Endodermal cell (in vitro differentiated cells): Measurements from ENCODE around the gene FLNC. TPM values are rescaled to one million over a fixed set of nuclear protein-coding genes. Genes with fewer than 3 reads are reported as not detected.

Experiments used
- DNase-seq: peaks from one replicate; pipeline ENCODE4 v3.0.0-alpha.2; 2017
- H3K27ac ChIP-seq: 2 replicates; pipeline ENCODE4 v1.5.1; 2013; ENCODE audit warnings: mild to moderate bottlenecking, low read depth, low read length, moderate library complexity
- H3K27me3 ChIP-seq: 2 replicates; pipeline ENCODE4 v1.6.1; 2013; ENCODE audit warnings: mild to moderate bottlenecking, low read length, moderate library complexity; ENCODE audit not compliant: insufficient read depth, control insufficient read depth, poor library complexity, severe bottlenecking
- H3K36me3 ChIP-seq: 2 replicates; pipeline ENCODE4 v1.7.0; 2013; ENCODE audit warnings: mild to moderate bottlenecking, low read length, moderate library complexity; ENCODE audit not compliant: control insufficient read depth, insufficient read depth
- H3K4me1 ChIP-seq: one replicate; pipeline ENCODE4 v1.7.0; 2013; ENCODE audit warnings: low read length; ENCODE audit not compliant: control insufficient read depth, insufficient read depth
- H3K4me3 ChIP-seq: 2 replicates; pipeline ENCODE4 v1.5.1; 2013; ENCODE audit warnings: mild to moderate bottlenecking, low read length, moderate library complexity
- H3K9ac ChIP-seq: 2 replicates; pipeline ENCODE4 v1.6.1; 2013; ENCODE audit warnings: mild to moderate bottlenecking, low read length, moderate library complexity; ENCODE audit not compliant: poor library complexity, severe bottlenecking; ENCODE audit errors: extremely low read depth
- H3K9me3 ChIP-seq: 2 replicates; pipeline ENCODE4 v1.6.1; 2013; ENCODE audit warnings: mild to moderate bottlenecking, low read length, moderate library complexity; ENCODE audit not compliant: control insufficient read depth
- H3K27ac Mint-ChIP-seq: 2 replicates; pipeline ENCODE4 v1.8.0; 2020; ENCODE audit warnings: mixed read lengths
- H3K27me3 Mint-ChIP-seq: 2 replicates; pipeline ENCODE4 v1.8.0; 2021; ENCODE audit warnings: mild to moderate bottlenecking, mixed read lengths; ENCODE audit not compliant: insufficient read depth
- H3K36me3 Mint-ChIP-seq: 2 replicates; pipeline ENCODE4 v1.8.0; 2020; ENCODE audit warnings: low read depth, mixed read lengths
- H3K4me1 Mint-ChIP-seq: 2 replicates; pipeline ENCODE4 v1.8.0; 2020; ENCODE audit warnings: mixed read lengths
- H3K4me3 Mint-ChIP-seq: 2 replicates; pipeline ENCODE4 v1.8.0; 2020; ENCODE audit warnings: mild to moderate bottlenecking, moderate library complexity, mixed read lengths
- H3K9me3 Mint-ChIP-seq: 2 replicates; pipeline ENCODE4 v1.8.0; 2020; ENCODE audit warnings: mild to moderate bottlenecking, mixed read lengths
- WGBS, 2 experiments: methylation state at CpG; one replicate each; pipeline versions ENCODE4 v1.1.5 to v1.1.7; 2013; ENCODE audit warnings: missing lambda C conversion rate in 2 of 2, mixed read lengths in 1 of 2; ENCODE audit not compliant: insufficient coverage in 1 of 2, insufficient read length in 1 of 2; 5-methylcytosine and 5-hydroxymethylcytosine counted together
- total RNA-seq, 2 donors: library from RNA; stranded (reverse); fragmentation: NEBNext Ultra II Directional in 1 of 2; extraction: Animal tissue kit (Norgen Biotek cat#: 25700) in 1 of 2; gene quantifications; 2 replicates in 1 of 2; 3 replicates in 1 of 2; pipeline ENCODE4 v1.2.1, GENCODE V29; 2021
- TF ChIP-seq, protein P1 (sequence below): fragments of 200-600 bp; sonication (generic); conservative IDR thresholded peaks from 2 replicates; pipeline ENCODE4 v1.5.0; 2021; ENCODE audit warnings: antibody characterized with exemption, mild to moderate bottlenecking

FLNC gene
- total RNA-seq, 2 donors from 2014 or later = 6.6 to 11.5 TPM

DNA sequence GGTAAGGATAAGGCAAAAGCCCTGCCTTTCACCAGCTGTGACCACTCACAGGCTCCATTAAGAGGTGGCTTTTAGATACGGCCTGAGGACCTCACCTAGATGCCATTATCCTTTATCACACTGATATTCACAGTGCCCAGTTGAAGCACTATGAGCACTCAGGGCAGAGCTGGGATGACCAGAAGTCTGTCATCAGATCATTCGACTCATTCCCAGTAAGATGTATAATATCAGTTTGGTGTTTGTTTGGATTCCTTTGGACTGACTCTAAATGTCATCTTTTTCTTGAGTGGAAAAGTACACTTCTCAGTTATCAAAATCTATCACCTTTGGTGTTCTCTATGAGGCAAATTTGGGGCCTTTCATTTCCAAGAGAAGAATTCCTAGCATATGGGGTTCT lies 19.7 kb upstream of the FLNC start:
- Mint-ChIP-seq H3K4me1 (no peaks in the 10 kb centered on the region), H3K27me3 (no peaks in the 10 kb centered on the region), H3K27ac (no peak overlapping the region), H3K4me3 (no peak overlapping the region), H3K9me3 (no peaks in the 10 kb centered on the region), H3K36me3 (peaks cover 21% of the 10 kb centered on the region)
- peaks cover 13% of the 10 kb centered on the region for H3K36me3 ChIP-seq
- H3K27ac ChIP-seq = no peak overlapping the region
- no peak for DNase-seq
- peaks cover 12% of the 10 kb centered on the region for H3K4me1 ChIP-seq
- WGBS, 2 experiments = 93 to 100% methylated on average over 2 of the region's 2 CpGs
- H3K9me3 ChIP-seq = no peaks in the 10 kb centered on the region
- H3K27me3 ChIP-seq = no peaks in the 10 kb centered on the region
- no peak overlapping the region for H3K9ac ChIP-seq
- no peak overlapping the region for H3K4me3 ChIP-seq
- TF ChIP-seq, protein P1, sequence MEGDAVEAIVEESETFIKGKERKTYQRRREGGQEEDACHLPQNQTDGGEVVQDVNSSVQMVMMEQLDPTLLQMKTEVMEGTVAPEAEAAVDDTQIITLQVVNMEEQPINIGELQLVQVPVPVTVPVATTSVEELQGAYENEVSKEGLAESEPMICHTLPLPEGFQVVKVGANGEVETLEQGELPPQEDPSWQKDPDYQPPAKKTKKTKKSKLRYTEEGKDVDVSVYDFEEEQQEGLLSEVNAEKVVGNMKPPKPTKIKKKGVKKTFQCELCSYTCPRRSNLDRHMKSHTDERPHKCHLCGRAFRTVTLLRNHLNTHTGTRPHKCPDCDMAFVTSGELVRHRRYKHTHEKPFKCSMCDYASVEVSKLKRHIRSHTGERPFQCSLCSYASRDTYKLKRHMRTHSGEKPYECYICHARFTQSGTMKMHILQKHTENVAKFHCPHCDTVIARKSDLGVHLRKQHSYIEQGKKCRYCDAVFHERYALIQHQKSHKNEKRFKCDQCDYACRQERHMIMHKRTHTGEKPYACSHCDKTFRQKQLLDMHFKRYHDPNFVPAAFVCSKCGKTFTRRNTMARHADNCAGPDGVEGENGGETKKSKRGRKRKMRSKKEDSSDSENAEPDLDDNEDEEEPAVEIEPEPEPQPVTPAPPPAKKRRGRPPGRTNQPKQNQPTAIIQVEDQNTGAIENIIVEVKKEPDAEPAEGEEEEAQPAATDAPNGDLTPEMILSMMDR = no peak

DNA sequence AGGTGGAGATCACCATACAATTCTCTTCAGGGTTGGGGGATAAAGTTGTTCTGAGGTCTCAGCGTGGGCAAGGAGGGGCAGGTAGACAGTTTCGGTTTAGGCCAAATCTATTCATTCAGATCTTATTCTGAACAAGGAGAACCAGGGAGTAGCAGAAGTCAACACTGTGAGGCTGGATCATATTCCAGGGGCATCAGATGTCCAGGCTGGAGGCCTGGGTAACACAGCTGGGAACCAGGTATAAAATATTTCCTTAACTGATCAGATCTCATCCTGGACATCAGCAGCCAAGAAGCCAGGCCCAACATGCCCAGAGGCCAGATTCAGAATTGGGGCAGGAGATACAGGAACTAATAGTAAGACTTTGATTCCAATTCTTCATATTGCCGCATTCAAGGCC lies 19.2 kb upstream of the FLNC start:
- WGBS, 2 experiments = 93 to 100% methylated on average over 2 to 3 of the region's 3 CpGs
- H3K36me3 Mint-ChIP-seq = peaks cover 16% of the 10 kb centered on the region

GRCh38 chr7:128811631-128812430 lies 18.4 kb upstream of the FLNC start:
- H3K4me3 Mint-ChIP-seq = no peak overlapping the region
- H3K4me1 Mint-ChIP-seq = no peaks in the 10 kb centered on the region
- no peaks in the 10 kb centered on the region for H3K27me3 ChIP-seq
- no peak for DNase-seq
- WGBS, 2 experiments = 87 to 91% methylated on average over 10 to 11 of the region's 11 CpGs
- H3K36me3 ChIP-seq = peaks cover 8% of the 10 kb centered on the region
- H3K4me1 ChIP-seq = peaks cover 12% of the 10 kb centered on the region
- H3K36me3 Mint-ChIP-seq = peaks cover 7% of the 10 kb centered on the region
- no peak overlapping the region for H3K27ac Mint-ChIP-seq
- H3K27ac ChIP-seq = no peak overlapping the region
- no peak overlapping the region for H3K9ac ChIP-seq
- no peaks in the 10 kb centered on the region for H3K9me3 Mint-ChIP-seq
- no peaks in the 10 kb centered on the region for H3K9me3 ChIP-seq
- H3K4me3 ChIP-seq = no peak overlapping the region
- no peaks in the 10 kb centered on the region for H3K27me3 Mint-ChIP-seq
- TF ChIP-seq, protein P1 = no peak

More for the DNA sequence above, 19.2 kb upstream of the FLNC start:
- Mint-ChIP-seq H3K4me3 (no peak overlapping the region), H3K9me3 (no peaks in the 10 kb centered on the region), H3K27me3 (no peaks in the 10 kb centered on the region), H3K4me1 (no peaks in the 10 kb centered on the region), H3K27ac (no peak overlapping the region)
- H3K4me1 ChIP-seq = peaks cover 12% of the 10 kb centered on the region
- H3K9me3 ChIP-seq = no peaks in the 10 kb centered on the region
- no peak for DNase-seq
- H3K4me3 ChIP-seq = no peak overlapping the region
- no peaks in the 10 kb centered on the region for H3K27me3 ChIP-seq
- H3K27ac ChIP-seq = no peak overlapping the region
- peaks cover 13% of the 10 kb centered on the region for H3K36me3 ChIP-seq
- H3K9ac ChIP-seq = no peak overlapping the region
- TF ChIP-seq, protein P1 = no peak
